HG03521 (cell line): ENCODE measurements around the gene UBL4A.
A peak's percentile ranks its signal among the peaks of the same experiment; 100 is the strongest.

Experiments
- ATAC-seq: cut with Tn5 transposase; IDR thresholded peaks from one replicate; pipeline ENCODE4 v1.9.1; 2021; ENCODE audit warnings: mild to moderate bottlenecking, moderate library complexity; ENCODE audit not compliant: unreplicated experiment

UBL4A gene

GRCh38 chrX:154486396-154487207 lies at the start of gene UBL4A:
Gene UBL4A, minus strand, starts transcription at chrX:154486615. Its CDS starts 31 bp downstream, at chrX:154486584.
- ATAC-seq = peak; percentile 27

- ATAC-seq = no peak
Measured at GRCh38 chrX:154535892-154536291, 49.5 kb upstream of the UBL4A start.

GRCh38 chrX:154534526-154535322 lies 48.3 kb upstream of the UBL4A start:
- peak; percentile 83 for ATAC-seq

- ATAC-seq = no peak
Measured at GRCh38 chrX:154532690-154533089, 46.3 kb upstream of the UBL4A start.

GRCh38 chrX:154531626-154532025 lies 45.2 kb upstream of the UBL4A start:
- ATAC-seq = no peak

- no peak for ATAC-seq
Measured at GRCh38 chrX:154530286-154530685, 43.9 kb upstream of the UBL4A start.

GRCh38 chrX:154529206-154529612 lies 42.8 kb upstream of the UBL4A start:
- no peak for ATAC-seq

- no peak for ATAC-seq
Measured at GRCh38 chrX:154526901-154527675, 40.7 kb upstream of the UBL4A start.

- ATAC-seq = no peak
Measured at GRCh38 chrX:154525606-154526490, 39.4 kb upstream of the UBL4A start.

GRCh38 chrX:154519389-154519788 lies 33.0 kb upstream of the UBL4A start:
- ATAC-seq = no peak

- ATAC-seq = no peak
Measured at GRCh38 chrX:154517101-154517781, 30.8 kb upstream of the UBL4A start.

- no peak for ATAC-seq
Measured at GRCh38 chrX:154516656-154517100, 30.3 kb upstream of the UBL4A start.

- ATAC-seq = peak; percentile 93
Measured at GRCh38 chrX:154515966-154516655, 29.7 kb upstream of the UBL4A start, which contains the start of gene FAM3A. Gene FAM3A, minus strand, starts transcription at chrX:154516232. Its CDS starts 460 bp downstream, at chrX:154515772.

GRCh38 chrX:154515090-154515965 lies 28.9 kb upstream of the UBL4A start:
- no peak for ATAC-seq

GRCh38 chrX:154513716-154514115 lies 27.3 kb upstream of the UBL4A start:
- no peak for ATAC-seq

- ATAC-seq = no peak
Measured at GRCh38 chrX:154512879-154513553, 26.6 kb upstream of the UBL4A start.

- ATAC-seq = no peak
Measured at GRCh38 chrX:154511761-154512160, 25.3 kb upstream of the UBL4A start.
